ENCODE data around the gene SYNE3. TPM values are rescaled to one million over a fixed set of nuclear protein-coding genes. Genes with fewer than 3 reads are reported as not detected.

Gene SYNE3
- total RNA-seq, 1 donor from 2014 or later: 2.5 TPM

DNA sequence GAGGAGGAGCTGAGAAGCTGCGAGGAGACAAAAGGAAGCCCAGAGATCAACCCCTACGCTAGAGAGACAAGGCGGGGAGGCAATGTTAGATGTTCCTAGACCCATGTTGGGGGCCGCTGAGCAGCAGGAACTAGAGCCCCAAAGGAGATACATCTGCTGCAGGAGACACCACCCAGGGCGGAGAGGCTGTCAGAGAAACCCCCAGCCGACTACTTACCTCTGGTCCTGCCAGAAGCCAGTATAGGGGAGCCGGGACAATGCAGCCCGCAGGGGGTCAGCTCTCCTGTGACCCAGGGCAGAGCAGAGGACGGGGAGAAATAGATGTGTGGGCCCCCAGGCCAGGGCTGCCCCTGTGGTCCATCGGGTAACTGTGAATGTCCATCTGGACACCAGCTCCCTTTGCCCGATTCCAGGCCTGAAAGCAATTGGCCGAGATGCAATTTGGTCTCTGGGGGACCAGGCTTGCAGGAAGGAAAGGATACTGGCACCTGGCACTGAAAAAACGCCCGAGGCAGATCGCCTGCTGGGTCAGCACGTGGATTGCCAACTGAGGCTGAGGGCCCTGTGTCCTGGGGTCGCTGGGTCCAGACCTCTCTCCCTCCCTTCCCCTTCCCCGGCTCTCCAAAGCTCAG, 34.9 kb downstream of the SYNE3 start:
- H3K27ac Mint-ChIP-seq (ENCODE audit: unreplicated experiment): no peak overlapping the region
- H3K4me2 ChIP-seq (ENCODE audit: low read length): no peak overlapping the region
- H3K9me3 ChIP-seq (ENCODE audit: insufficient read depth, low read depth, low read length): no peaks in the 10 kb centered on the region
- no peak overlapping the region for H3K27ac ChIP-seq (ENCODE audit: low read depth, low read length)
- H3K36me3 Mint-ChIP-seq (ENCODE audit: low read depth, unreplicated experiment): no peaks in the 10 kb centered on the region
- peaks cover 31% of the 10 kb centered on the region for H3K4me1 Mint-ChIP-seq (ENCODE audit: low read depth, unreplicated experiment)
- no peaks in the 10 kb centered on the region for H3K27me3 ChIP-seq (ENCODE audit: insufficient read depth, low read length)
- DNase-seq (ENCODE audit: low read depth) (no peak), FAIRE-seq (no peak)
- no peaks in the 10 kb centered on the region for H4K20me1 ChIP-seq (ENCODE audit: insufficient read depth, low read length)
- H3K79me2 ChIP-seq (ENCODE audit: insufficient read depth, low read length): no peaks in the 10 kb centered on the region
- H3K4me3 ChIP-seq (ENCODE audit: insufficient read depth, low read depth, low read length): no peak overlapping the region
- H2AFZ ChIP-seq (ENCODE audit: low read depth, low read length): no peak overlapping the region
- peaks cover 28% of the 10 kb centered on the region for H3K4me1 ChIP-seq (ENCODE audit: insufficient read depth, low read length)
- no peak overlapping the region for H3K4me3 Mint-ChIP-seq (ENCODE audit: unreplicated experiment)
- TF ChIP-seq CTCF (IDR thresholded peaks at IDR 0.05; ENCODE audit: insufficient read depth, low read depth, low read length) (no peak), EZH2 (IDR thresholded peaks at IDR 0.05; ENCODE audit: insufficient read depth, low read length) (no peak)
- no peaks in the 10 kb centered on the region for H3K36me3 ChIP-seq (ENCODE audit: insufficient read depth, low read length)
- no peak overlapping the region for H3K9ac ChIP-seq (ENCODE audit: low read length)
- no peaks in the 10 kb centered on the region for H3K9me3 Mint-ChIP-seq (ENCODE audit: unreplicated experiment)
- H3K27me3 Mint-ChIP-seq (ENCODE audit: low read depth, unreplicated experiment): peaks cover 20% of the 10 kb centered on the region

GRCh38 chr14:95480887-95481226, 35.6 kb downstream of the SYNE3 start:
- Mint-ChIP-seq H3K27ac (ENCODE audit: unreplicated experiment) (no peak overlapping the region), H3K4me1 (ENCODE audit: low read depth, unreplicated experiment) (peaks cover 31% of the 10 kb centered on the region), H3K4me3 (ENCODE audit: unreplicated experiment) (no peak overlapping the region), H3K27me3 (ENCODE audit: low read depth, unreplicated experiment) (peaks cover 18% of the 10 kb centered on the region), H3K9me3 (ENCODE audit: unreplicated experiment) (no peaks in the 10 kb centered on the region), H3K36me3 (ENCODE audit: low read depth, unreplicated experiment) (no peaks in the 10 kb centered on the region)
- Histone ChIP-seq H3K9ac (ENCODE audit: low read length) (no peak overlapping the region), H3K27ac (ENCODE audit: low read depth, low read length) (no peak overlapping the region), H3K9me3 (ENCODE audit: insufficient read depth, low read depth, low read length) (no peaks in the 10 kb centered on the region), H3K4me3 (ENCODE audit: insufficient read depth, low read depth, low read length) (no peak overlapping the region), H3K4me1 (ENCODE audit: insufficient read depth, low read length) (peaks cover 28% of the 10 kb centered on the region), H3K79me2 (ENCODE audit: insufficient read depth, low read length) (no peaks in the 10 kb centered on the region), H3K36me3 (ENCODE audit: insufficient read depth, low read length) (no peaks in the 10 kb centered on the region), H3K4me2 (ENCODE audit: low read length) (no peak overlapping the region), H2AFZ (ENCODE audit: low read depth, low read length) (no peak overlapping the region), H3K27me3 (ENCODE audit: insufficient read depth, low read length) (no peaks in the 10 kb centered on the region), H4K20me1 (ENCODE audit: insufficient read depth, low read length) (no peaks in the 10 kb centered on the region)
- TF ChIP-seq EZH2 (IDR thresholded peaks at IDR 0.05; ENCODE audit: insufficient read depth, low read length): no peak
- no peak for TF ChIP-seq CTCF (IDR thresholded peaks at IDR 0.05; ENCODE audit: insufficient read depth, low read depth, low read length)
- DNase-seq (ENCODE audit: low read depth) (no peak), FAIRE-seq (no peak)

GRCh38 chr14:95480109-95480886, 36.2 kb downstream of the SYNE3 start:
- no peaks in the 10 kb centered on the region for H3K79me2 ChIP-seq (ENCODE audit: insufficient read depth, low read length)
- H3K4me3 ChIP-seq (ENCODE audit: insufficient read depth, low read depth, low read length): no peak overlapping the region
- no peaks in the 10 kb centered on the region for H3K9me3 ChIP-seq (ENCODE audit: insufficient read depth, low read depth, low read length)
- no peak overlapping the region for H2AFZ ChIP-seq (ENCODE audit: low read depth, low read length)
- FAIRE-seq (no peak), DNase-seq (ENCODE audit: low read depth) (no peak)
- H3K4me1 Mint-ChIP-seq (ENCODE audit: low read depth, unreplicated experiment): peaks cover 31% of the 10 kb centered on the region
- no peaks in the 10 kb centered on the region for H3K36me3 Mint-ChIP-seq (ENCODE audit: low read depth, unreplicated experiment)
- H3K4me2 ChIP-seq (ENCODE audit: low read length): peak overlapping the region; percentile 28
- no peaks in the 10 kb centered on the region for H4K20me1 ChIP-seq (ENCODE audit: insufficient read depth, low read length)
- no peaks in the 10 kb centered on the region for H3K9me3 Mint-ChIP-seq (ENCODE audit: unreplicated experiment)
- H3K4me3 Mint-ChIP-seq (ENCODE audit: unreplicated experiment): no peak overlapping the region
- H3K27ac ChIP-seq (ENCODE audit: low read depth, low read length): no peak overlapping the region
- no peaks in the 10 kb centered on the region for H3K27me3 ChIP-seq (ENCODE audit: insufficient read depth, low read length)
- H3K4me1 ChIP-seq (ENCODE audit: insufficient read depth, low read length): peaks cover 28% of the 10 kb centered on the region
- peaks cover 16% of the 10 kb centered on the region for H3K27me3 Mint-ChIP-seq (ENCODE audit: low read depth, unreplicated experiment)
- H3K9ac ChIP-seq (ENCODE audit: low read length): no peak overlapping the region
- TF ChIP-seq CTCF (IDR thresholded peaks at IDR 0.05; ENCODE audit: insufficient read depth, low read depth, low read length) (no peak), EZH2 (IDR thresholded peaks at IDR 0.05; ENCODE audit: insufficient read depth, low read length) (no peak)
- no peak overlapping the region for H3K27ac Mint-ChIP-seq (ENCODE audit: unreplicated experiment)
- H3K36me3 ChIP-seq (ENCODE audit: insufficient read depth, low read length): no peaks in the 10 kb centered on the region

Measured in astrocyte (in vitro differentiated cells and primary cell).